Cardiac fibroblast (primary cell): ENCODE results near the gene KAZN.
"Not testable (repeated sequence)": the region's sequence is repeated elsewhere in the genome, so short reads cannot be mapped to it uniquely, and the experiment has no call there.

Source experiments
- DNase-seq, 2 donors: peaks; one replicate each; pipeline versions ENCODE4 v3.0.0 to v3.0.0-alpha.2; 2010; ENCODE audit warnings: low read depth in 2 of 2
- H3K4me3 ChIP-seq, 2 donors: replicated peaks in 1 of 2; 1 replicate in 1 of 2; 2 replicates in 1 of 2; pipeline ENCODE4 v1.5.1; 2011; ENCODE audit warnings: low read depth in 2 of 2, low read length in 2 of 2, mild to moderate bottlenecking in 2 of 2, moderate library complexity in 1 of 2
- TF ChIP-seq, protein P1 (sequence below): IDR thresholded peaks from one replicate; pipeline ENCODE4 v1.5.1; 2011; ENCODE audit warnings: low read depth, mild to moderate bottlenecking, low read length, inconsistent platforms

The KAZN gene

DNA sequence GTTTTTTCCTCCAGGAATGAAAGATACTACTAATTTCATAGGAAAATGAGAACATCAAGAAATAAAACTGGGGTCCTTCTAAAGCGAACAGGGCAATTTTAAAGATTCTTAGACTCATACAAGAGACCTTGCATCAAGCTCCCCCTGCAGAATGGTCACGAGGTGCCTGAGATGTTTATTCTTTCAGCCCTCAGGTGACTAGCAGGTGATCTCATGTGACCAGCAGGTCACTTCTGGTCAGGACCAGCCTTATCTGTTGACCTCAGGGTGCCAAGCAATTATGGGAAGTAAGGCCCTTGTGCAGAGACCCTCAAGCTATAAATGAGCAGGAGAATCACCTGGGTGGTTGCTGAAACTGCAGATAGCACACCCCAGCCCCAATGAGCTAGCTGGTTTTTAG is 534.5 kb downstream of the KAZN start:
- no peak overlapping the region for H3K4me3 ChIP-seq
- TF ChIP-seq, protein P1, sequence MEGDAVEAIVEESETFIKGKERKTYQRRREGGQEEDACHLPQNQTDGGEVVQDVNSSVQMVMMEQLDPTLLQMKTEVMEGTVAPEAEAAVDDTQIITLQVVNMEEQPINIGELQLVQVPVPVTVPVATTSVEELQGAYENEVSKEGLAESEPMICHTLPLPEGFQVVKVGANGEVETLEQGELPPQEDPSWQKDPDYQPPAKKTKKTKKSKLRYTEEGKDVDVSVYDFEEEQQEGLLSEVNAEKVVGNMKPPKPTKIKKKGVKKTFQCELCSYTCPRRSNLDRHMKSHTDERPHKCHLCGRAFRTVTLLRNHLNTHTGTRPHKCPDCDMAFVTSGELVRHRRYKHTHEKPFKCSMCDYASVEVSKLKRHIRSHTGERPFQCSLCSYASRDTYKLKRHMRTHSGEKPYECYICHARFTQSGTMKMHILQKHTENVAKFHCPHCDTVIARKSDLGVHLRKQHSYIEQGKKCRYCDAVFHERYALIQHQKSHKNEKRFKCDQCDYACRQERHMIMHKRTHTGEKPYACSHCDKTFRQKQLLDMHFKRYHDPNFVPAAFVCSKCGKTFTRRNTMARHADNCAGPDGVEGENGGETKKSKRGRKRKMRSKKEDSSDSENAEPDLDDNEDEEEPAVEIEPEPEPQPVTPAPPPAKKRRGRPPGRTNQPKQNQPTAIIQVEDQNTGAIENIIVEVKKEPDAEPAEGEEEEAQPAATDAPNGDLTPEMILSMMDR, result no peak
- no peak for DNase-seq

DNA sequence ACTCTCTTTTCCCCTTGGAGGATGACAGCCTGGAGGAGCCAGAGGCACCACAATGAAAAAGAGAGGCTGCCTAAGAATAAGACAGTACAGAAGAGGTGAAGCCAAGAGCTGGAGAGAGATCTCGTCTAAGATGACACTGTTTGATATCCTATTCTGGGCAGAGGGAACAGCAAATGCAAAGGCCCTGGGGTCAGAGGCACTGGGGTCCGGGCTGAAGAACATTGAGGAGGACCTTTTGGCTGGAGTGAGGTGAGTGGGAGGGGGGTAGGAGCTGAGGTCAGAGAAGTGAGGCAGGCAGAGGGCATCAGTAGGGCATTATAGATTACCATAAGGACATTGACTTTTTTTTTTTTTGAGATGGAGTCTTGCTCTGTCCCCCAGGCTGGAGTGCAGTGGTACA is 535.8 kb downstream of the KAZN start:
- TF ChIP-seq, protein P1, result no peak
- no peak overlapping the region for H3K4me3 ChIP-seq
- no peak for DNase-seq

DNA sequence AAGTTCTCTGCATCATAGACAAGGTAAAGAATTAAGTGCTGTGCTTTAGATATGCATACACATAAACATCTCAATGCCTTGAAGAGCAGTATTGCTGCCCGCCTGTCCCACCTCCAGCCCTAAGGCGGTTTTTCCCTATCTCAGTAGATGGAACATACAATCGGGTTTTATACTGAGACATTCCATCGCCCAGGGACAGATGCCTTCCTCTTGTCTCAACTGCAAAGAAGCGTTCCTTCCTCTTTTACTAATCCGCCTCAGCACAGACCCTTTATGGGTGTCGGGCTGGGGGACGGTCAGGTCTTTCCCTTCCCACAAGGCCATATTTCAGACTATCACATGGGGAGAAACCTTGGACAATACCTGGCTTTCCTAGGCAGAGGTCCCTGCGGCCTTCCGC is 537.1 kb downstream of the KAZN start:
- not testable (repeated sequence) for H3K4me3 ChIP-seq, DNase-seq

DNA sequence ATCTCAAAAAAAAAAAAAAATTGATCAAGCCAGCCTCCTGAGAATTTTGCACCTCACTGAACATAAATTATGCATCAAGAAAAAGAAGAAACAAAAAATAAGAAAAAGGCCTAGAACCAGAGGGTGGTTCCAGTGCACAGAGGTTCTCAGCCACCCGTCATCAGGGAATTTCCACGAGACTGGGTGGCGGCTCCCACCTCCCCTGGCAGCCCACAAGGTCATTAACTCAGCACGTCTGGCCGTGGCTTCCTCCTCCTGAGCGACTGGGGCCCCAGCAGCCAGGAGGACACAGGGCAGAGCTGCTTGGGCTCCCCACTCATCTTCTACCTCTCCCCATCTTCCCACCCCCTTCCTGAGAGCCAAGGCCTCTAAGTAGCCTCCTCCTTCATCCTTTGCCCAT is 539.3 kb downstream of the KAZN start:
- no peak for DNase-seq
- H3K4me3 ChIP-seq, result no peak overlapping the region
- TF ChIP-seq, protein P1, result no peak

DNA sequence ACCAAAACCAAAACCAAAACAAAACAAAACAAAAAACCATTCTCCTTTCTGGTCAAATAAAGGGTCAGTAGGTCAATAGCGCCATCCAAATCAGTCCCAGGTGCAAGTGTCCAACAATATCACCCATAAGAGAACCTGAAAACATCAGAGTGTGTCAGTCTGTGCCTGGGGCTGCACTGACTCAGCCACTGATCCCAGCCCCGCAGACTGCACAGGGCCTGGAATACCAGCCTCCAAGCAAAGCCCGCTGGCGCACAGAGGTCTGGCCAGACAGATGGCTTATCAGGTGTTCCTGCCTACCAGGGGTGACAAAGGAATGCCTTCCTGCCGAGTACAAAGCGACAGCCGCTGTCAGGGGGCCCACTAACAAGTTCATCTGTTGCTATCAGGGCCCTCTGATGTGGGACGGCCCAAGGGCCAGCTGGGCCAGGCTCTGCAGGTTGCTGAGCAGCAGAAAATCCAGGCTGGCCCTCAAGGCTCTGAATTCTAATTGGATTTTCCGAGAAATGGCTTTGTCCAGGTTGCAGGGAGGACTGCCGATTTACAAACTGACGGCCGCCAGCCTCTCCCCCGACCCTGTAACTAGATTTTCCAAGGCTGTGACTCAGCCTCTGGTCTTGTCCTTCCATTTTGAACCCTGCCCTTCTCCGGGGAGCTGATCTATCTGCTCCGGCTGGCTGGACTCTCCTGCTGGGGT is 541.3 kb downstream of the KAZN start:
- no peak overlapping the region for H3K4me3 ChIP-seq
- no peak for DNase-seq
- TF ChIP-seq, protein P1, result no peak

DNA sequence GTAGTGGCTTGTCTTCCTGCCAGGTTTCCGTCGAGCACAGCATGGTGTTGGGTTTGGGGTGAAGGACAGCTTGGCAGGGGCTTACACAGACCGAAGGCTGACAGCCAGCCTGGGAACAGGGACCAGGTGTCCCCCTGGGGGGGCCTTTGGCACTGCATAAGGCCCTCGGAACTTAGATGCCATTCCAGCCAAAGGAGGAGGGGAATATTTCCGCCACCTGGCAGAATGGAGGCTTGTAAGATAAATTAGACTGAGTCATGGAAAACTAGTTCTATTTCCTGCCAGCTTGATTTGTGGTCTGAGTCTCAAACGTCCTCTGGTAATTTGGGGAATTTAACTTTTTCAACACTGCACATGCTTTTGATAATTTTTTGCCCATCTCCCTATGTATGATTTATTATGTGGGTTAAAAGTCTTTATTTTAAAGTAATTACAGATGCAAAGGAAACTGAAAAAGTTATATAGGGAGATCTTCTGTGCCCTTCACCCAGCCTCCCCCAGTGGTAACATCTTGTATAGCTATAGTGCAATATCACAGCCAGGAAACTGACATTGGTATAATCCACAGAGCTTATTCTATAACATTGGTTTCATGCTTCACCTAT is 543.6 kb downstream of the KAZN start:
- TF ChIP-seq, protein P1, result no peak
- DNase-seq, result peak; percentile 22 to 70
- no peak overlapping the region for H3K4me3 ChIP-seq

DNA sequence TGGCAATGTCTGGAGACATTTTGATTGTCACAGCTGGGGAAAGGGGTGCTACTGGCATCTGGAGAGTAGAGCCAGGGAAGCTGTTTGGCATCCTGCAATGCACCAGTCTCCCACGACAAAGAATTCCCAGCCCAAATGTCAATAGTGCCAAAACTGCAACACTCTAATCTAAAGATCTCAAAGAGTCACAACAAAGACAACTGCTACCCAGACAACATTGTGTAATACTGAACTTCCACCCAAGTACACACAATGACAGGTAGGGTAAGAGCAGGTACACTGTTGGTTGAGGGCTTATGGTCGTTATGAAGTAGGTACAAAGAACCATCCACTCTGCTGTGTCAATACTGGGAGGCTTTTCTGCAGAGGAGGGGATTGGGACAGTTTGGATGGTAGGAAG is 546.8 kb downstream of the KAZN start:
- no peak for DNase-seq
- TF ChIP-seq, protein P1, result no peak
- H3K4me3 ChIP-seq, result no peak overlapping the region
